Liver (tissue), 9 donors: ENCODE results near the gene SPINK2. TPM values are rescaled to one million over a fixed set of nuclear protein-coding genes. Genes with fewer than 3 reads are reported as not detected.

Experiments
- DNase-seq: peaks from one replicate; pipeline ENCODE4 v3.0.0-alpha.2; 2017; ENCODE audit warnings: low spot score
- H3K27ac ChIP-seq, 2 donors: one replicate each; pipeline ENCODE4 v1.7.0; 2013; ENCODE audit warnings: inconsistent platforms in 2 of 2, low read length in 2 of 2, control low read depth in 1 of 2, low read depth in 1 of 2, mild to moderate bottlenecking in 1 of 2
- H3K27me3 ChIP-seq, 4 donors: one replicate each; pipeline versions ENCODE4 v1.6.1 to v1.7.0; 2013; ENCODE audit warnings: low read length in 3 of 4, inconsistent platforms in 1 of 4, mild to moderate bottlenecking in 1 of 4, moderate library complexity in 1 of 4; ENCODE audit not compliant: control insufficient read depth in 4 of 4, insufficient read depth in 4 of 4
- H3K36me3 ChIP-seq, 4 donors: one replicate each; pipeline versions ENCODE4 v1.6.1 to v1.7.0; 2013; ENCODE audit warnings: low read length in 3 of 4, mild to moderate bottlenecking in 3 of 4, low read depth in 1 of 4, moderate library complexity in 1 of 4; ENCODE audit not compliant: control insufficient read depth in 4 of 4, insufficient read depth in 3 of 4
- H3K4me1 ChIP-seq, 4 donors: one replicate each; pipeline versions ENCODE4 v1.6.1 to v1.7.0; 2013; ENCODE audit warnings: low read length in 3 of 4, mild to moderate bottlenecking in 3 of 4, moderate library complexity in 1 of 4; ENCODE audit not compliant: control insufficient read depth in 4 of 4, insufficient read depth in 4 of 4
- H3K4me3 ChIP-seq, 3 donors: one replicate each; pipeline versions ENCODE4 v1.6.1 to v1.7.0; 2013; ENCODE audit warnings: low read length in 3 of 3, control low read depth in 1 of 3, low read depth in 1 of 3, mild to moderate bottlenecking in 1 of 3
- H3K9ac ChIP-seq, 2 donors: one replicate each; pipeline ENCODE4 v1.7.0; 2013; ENCODE audit warnings: low read length in 2 of 2, mild to moderate bottlenecking in 2 of 2, moderate library complexity in 2 of 2, control low read depth in 1 of 2, low read depth in 1 of 2
- H3K9me3 ChIP-seq, 4 donors: one replicate each; pipeline versions ENCODE4 v1.6.1 to v1.7.0; 2013; ENCODE audit warnings: low read length in 3 of 4; ENCODE audit not compliant: control insufficient read depth in 4 of 4
- EGR1 ChIP-seq, 2 donors: IDR thresholded peaks; 2 replicates each; pipeline ENCODE4 v1.6.1; 2016 to 2018; ENCODE audit warnings: antibody characterized with exemption in 2 of 2, low read depth in 2 of 2
- FOXA1 ChIP-seq: IDR thresholded peaks from 2 replicates; pipeline ENCODE4 v1.6.1; 2016; ENCODE audit warnings: antibody characterized with exemption
- FOXA2 ChIP-seq: IDR thresholded peaks from 2 replicates; pipeline ENCODE4 v1.6.1; 2016; ENCODE audit warnings: antibody characterized with exemption
- GABPA ChIP-seq, 2 donors: IDR thresholded peaks in 1 of 2; conservative IDR thresholded peaks in 1 of 2; 2 replicates each; pipeline ENCODE4 v1.6.1; 2016; ENCODE audit warnings: antibody characterized with exemption in 2 of 2, mild to moderate bottlenecking in 1 of 2, moderate library complexity in 1 of 2
- HNF4A ChIP-seq, 2 donors: conservative IDR thresholded peaks; 2 replicates each; pipeline ENCODE4 v1.6.1; 2016; ENCODE audit warnings: antibody characterized with exemption in 2 of 2, mild to moderate bottlenecking in 2 of 2
- JUND ChIP-seq, 2 donors: IDR thresholded peaks; 2 replicates each; pipeline ENCODE4 v1.6.1; 2016; ENCODE audit warnings: antibody characterized with exemption in 2 of 2
- RAD21 ChIP-seq, 2 donors: IDR thresholded peaks; 2 replicates each; pipeline ENCODE4 v1.6.1; 2016; ENCODE audit warnings: antibody characterized with exemption in 2 of 2, mild to moderate bottlenecking in 2 of 2
- RXRA ChIP-seq, 2 donors: IDR thresholded peaks; 2 replicates each; pipeline ENCODE4 v1.6.1; 2017 to 2018; ENCODE audit warnings: antibody characterized with exemption in 2 of 2, mild to moderate bottlenecking in 1 of 2
- SP1 ChIP-seq: IDR thresholded peaks from 2 replicates; pipeline ENCODE4 v1.6.1; 2018; ENCODE audit warnings: antibody characterized with exemption, mild to moderate bottlenecking
- TAF1 ChIP-seq: conservative IDR thresholded peaks from 2 replicates; pipeline ENCODE4 v1.6.1; 2016; ENCODE audit warnings: antibody characterized with exemption, mild to moderate bottlenecking
- YY1 ChIP-seq: IDR thresholded peaks from 2 replicates; pipeline ENCODE4 v1.6.1; 2016; ENCODE audit warnings: antibody characterized with exemption, mild to moderate bottlenecking
- WGBS: extraction: QIAGEN DNeasy Blood & Tissue Kit; methylation state at CpG from one replicate; pipeline ENCODE4 v1.1.7; 2013; 5-methylcytosine and 5-hydroxymethylcytosine counted together
- polyA plus RNA-seq, 2 donors: library from polyadenylated mRNA; stranded (reverse) in 1 of 2; unstranded in 1 of 2; fragments of 200-250 nt in 1 of 2; fragments of >200 nt in 1 of 2; fragmentation: Nextera tagmentation in 1 of 2; extraction: Ambion mirVana in 1 of 2; gene quantifications; one replicate each; pipeline versions ENCODE4 v1.2.1 to v1.2.3, GENCODE V29; 2013 to 2015
- total RNA-seq, 2 donors: library from RNA; depleted of rRNA; stranded (reverse); fragments of >200 nt; gene quantifications; one replicate each; pipeline ENCODE4 v1.2.3, GENCODE V29; 2014
- TF ChIP-seq, protein P1 (sequence below): IDR thresholded peaks from 2 replicates; pipeline ENCODE4 v1.6.1; 2016; ENCODE audit warnings: antibody characterized with exemption
- TF ChIP-seq, protein P2 (sequence below): fragments of 150-350 bp; IDR thresholded peaks from 2 replicates; pipeline ENCODE4 v1.5.1; 2017; ENCODE audit warnings: improper control_type of control experiment, low read depth, low read length; ENCODE audit not compliant: missing input control
- TF ChIP-seq, protein P3 (sequence below): IDR thresholded peaks from 2 replicates; pipeline ENCODE4 v1.6.1; 2016; ENCODE audit warnings: antibody characterized with exemption, mild to moderate bottlenecking
- TF ChIP-seq, protein P4 (sequence below): IDR thresholded peaks from 2 replicates; pipeline ENCODE4 v1.6.1; 2016; ENCODE audit warnings: antibody characterized with exemption
- donor health status: healthy.
- donor health status: healthy.
- donor health status: healthy.
- donor health status: healthy.
- donor health status: healthy.

SPINK2 gene
- total and polyA plus RNA-seq, 4 donors = 0.79 TPM; not detected in 3

DNA sequence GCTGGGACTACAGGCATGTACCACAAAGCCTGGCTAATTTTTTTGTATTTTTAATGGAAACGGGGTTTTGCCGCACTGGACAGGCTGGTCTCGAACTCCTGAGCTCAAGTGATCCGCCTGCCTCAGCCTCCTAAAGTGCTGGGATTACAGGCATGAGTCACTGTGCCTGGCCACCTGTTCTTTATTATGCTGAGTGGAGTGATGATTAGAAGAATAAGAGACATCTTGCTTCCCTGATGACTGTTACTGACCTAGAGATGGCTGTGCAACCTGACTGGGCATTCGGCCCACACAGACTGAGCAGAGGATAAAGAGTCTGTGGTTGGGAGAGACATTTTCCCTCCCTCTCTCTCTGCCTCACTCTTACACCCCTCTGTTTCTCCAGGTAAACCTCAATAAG lies 56.7 kb downstream of the SPINK2 start:
- no peaks in the 10 kb centered on the region for H3K9me3 ChIP-seq
- TF ChIP-seq, protein P1, sequence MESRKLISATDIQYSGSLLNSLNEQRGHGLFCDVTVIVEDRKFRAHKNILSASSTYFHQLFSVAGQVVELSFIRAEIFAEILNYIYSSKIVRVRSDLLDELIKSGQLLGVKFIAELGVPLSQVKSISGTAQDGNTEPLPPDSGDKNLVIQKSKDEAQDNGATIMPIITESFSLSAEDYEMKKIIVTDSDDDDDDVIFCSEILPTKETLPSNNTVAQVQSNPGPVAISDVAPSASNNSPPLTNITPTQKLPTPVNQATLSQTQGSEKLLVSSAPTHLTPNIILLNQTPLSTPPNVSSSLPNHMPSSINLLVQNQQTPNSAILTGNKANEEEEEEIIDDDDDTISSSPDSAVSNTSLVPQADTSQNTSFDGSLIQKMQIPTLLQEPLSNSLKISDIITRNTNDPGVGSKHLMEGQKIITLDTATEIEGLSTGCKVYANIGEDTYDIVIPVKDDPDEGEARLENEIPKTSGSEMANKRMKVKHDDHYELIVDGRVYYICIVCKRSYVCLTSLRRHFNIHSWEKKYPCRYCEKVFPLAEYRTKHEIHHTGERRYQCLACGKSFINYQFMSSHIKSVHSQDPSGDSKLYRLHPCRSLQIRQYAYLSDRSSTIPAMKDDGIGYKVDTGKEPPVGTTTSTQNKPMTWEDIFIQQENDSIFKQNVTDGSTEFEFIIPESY = no peak
- TF ChIP-seq SP1 = no peak
- no peak for TF ChIP-seq GABPA (IDR thresholded peaks at IDR 0.05 in 1 of 2, conservative IDR thresholded peaks at IDR 0.05 in 1 of 2)
- TF ChIP-seq TAF1 = no peak
- TF ChIP-seq, protein P2, sequence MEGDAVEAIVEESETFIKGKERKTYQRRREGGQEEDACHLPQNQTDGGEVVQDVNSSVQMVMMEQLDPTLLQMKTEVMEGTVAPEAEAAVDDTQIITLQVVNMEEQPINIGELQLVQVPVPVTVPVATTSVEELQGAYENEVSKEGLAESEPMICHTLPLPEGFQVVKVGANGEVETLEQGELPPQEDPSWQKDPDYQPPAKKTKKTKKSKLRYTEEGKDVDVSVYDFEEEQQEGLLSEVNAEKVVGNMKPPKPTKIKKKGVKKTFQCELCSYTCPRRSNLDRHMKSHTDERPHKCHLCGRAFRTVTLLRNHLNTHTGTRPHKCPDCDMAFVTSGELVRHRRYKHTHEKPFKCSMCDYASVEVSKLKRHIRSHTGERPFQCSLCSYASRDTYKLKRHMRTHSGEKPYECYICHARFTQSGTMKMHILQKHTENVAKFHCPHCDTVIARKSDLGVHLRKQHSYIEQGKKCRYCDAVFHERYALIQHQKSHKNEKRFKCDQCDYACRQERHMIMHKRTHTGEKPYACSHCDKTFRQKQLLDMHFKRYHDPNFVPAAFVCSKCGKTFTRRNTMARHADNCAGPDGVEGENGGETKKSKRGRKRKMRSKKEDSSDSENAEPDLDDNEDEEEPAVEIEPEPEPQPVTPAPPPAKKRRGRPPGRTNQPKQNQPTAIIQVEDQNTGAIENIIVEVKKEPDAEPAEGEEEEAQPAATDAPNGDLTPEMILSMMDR = no peak
- TF ChIP-seq, protein P3, sequence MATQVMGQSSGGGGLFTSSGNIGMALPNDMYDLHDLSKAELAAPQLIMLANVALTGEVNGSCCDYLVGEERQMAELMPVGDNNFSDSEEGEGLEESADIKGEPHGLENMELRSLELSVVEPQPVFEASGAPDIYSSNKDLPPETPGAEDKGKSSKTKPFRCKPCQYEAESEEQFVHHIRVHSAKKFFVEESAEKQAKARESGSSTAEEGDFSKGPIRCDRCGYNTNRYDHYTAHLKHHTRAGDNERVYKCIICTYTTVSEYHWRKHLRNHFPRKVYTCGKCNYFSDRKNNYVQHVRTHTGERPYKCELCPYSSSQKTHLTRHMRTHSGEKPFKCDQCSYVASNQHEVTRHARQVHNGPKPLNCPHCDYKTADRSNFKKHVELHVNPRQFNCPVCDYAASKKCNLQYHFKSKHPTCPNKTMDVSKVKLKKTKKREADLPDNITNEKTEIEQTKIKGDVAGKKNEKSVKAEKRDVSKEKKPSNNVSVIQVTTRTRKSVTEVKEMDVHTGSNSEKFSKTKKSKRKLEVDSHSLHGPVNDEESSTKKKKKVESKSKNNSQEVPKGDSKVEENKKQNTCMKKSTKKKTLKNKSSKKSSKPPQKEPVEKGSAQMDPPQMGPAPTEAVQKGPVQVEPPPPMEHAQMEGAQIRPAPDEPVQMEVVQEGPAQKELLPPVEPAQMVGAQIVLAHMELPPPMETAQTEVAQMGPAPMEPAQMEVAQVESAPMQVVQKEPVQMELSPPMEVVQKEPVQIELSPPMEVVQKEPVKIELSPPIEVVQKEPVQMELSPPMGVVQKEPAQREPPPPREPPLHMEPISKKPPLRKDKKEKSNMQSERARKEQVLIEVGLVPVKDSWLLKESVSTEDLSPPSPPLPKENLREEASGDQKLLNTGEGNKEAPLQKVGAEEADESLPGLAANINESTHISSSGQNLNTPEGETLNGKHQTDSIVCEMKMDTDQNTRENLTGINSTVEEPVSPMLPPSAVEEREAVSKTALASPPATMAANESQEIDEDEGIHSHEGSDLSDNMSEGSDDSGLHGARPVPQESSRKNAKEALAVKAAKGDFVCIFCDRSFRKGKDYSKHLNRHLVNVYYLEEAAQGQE = no peak
- TF ChIP-seq YY1 = no peak
- TF ChIP-seq RAD21 (IDR thresholded peaks at IDR 0.05) = no peak
- TF ChIP-seq HNF4A (conservative IDR thresholded peaks at IDR 0.05) = no peak
- TF ChIP-seq, protein P4, sequence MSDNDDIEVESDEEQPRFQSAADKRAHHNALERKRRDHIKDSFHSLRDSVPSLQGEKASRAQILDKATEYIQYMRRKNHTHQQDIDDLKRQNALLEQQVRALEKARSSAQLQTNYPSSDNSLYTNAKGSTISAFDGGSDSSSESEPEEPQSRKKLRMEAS = no peak
- no peak for TF ChIP-seq JUND (IDR thresholded peaks at IDR 0.05)
- no peak for TF ChIP-seq EGR1 (IDR thresholded peaks at IDR 0.05; ENCODE audit: low read depth in 2 of 2)
- TF ChIP-seq FOXA2 = no peak
- no peak for TF ChIP-seq FOXA1
- no peak for TF ChIP-seq RXRA (IDR thresholded peaks at IDR 0.05)
- no peaks in the 10 kb centered on the region for H3K27me3 ChIP-seq
- no peak overlapping the region for H3K4me3 ChIP-seq
- DNase-seq = no peak
- no peak overlapping the region for H3K27ac ChIP-seq
- H3K9ac ChIP-seq = no peak overlapping the region
- WGBS = 87% methylated on average over 5 of the region's 5 CpGs
- no peaks in the 10 kb centered on the region for H3K36me3 ChIP-seq
- no peaks in the 10 kb centered on the region for H3K4me1 ChIP-seq

DNA sequence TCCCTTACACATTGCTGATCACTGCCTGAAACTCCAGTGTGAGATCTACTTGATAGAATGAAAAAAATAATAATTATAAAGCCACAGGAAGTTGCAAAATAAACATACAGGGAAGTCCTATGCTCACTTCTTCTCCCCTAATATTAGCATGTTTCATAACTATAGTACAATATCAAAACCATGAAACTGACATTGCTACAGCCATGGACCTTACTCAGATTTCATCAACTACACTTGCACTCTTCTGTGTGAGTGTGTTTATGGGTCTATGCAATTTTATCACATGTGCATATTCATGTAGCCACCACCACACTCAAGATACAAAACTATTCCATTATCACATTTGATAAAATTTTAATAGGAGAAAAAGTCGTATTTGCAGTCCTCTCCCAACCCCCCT lies 57.3 kb downstream of the SPINK2 start:
- Histone ChIP-seq H3K27ac (no peak overlapping the region), H3K36me3 (no peaks in the 10 kb centered on the region), H3K4me3 (no peak overlapping the region), H3K4me1 (no peaks in the 10 kb centered on the region), H3K27me3 (no peaks in the 10 kb centered on the region), H3K9me3 (no peaks in the 10 kb centered on the region), H3K9ac (no peak overlapping the region)
- no peak for DNase-seq
- TF ChIP-seq FOXA2 (no peak), RXRA (IDR thresholded peaks at IDR 0.05) (no peak), HNF4A (conservative IDR thresholded peaks at IDR 0.05) (no peak)
- 68% methylated on average over 1 of the region's 1 CpG for WGBS
